Tibial nerve (tissue), 4 donors: ENCODE results near the gene CEBPG. TPM values are rescaled to one million over a fixed set of nuclear protein-coding genes. Genes with fewer than 3 reads are reported as not detected.

Experiments used
- DNase-seq, 2 donors: peaks; one replicate each; pipeline ENCODE4 v3.0.0-alpha.2; 2019; ENCODE audit warnings: low spot score in 2 of 2
- H3K27ac ChIP-seq, 4 donors: fragments of 200-600 bp; sonication (generic) in 3 of 4; one replicate each; pipeline ENCODE4 v1.5.1; 2017 to 2019; ENCODE audit warnings: mild to moderate bottlenecking in 1 of 4
- H3K27me3 ChIP-seq, 2 donors: fragments of 200-600 bp; sonication (generic) in 1 of 2; one replicate each; pipeline versions ENCODE4 v1.5.1 to v1.6.0; 2017 to 2019
- H3K36me3 ChIP-seq, 3 donors: fragments of 200-600 bp; sonication (generic); one replicate each; pipeline ENCODE4 v1.5.1; 2018 to 2019
- H3K4me1 ChIP-seq, 4 donors: fragments of 200-600 bp; sonication (generic) in 3 of 4; one replicate each; pipeline ENCODE4 v1.5.1; 2017 to 2019
- H3K4me3 ChIP-seq, 4 donors: fragments of 200-600 bp; sonication (generic) in 3 of 4; one replicate each; pipeline ENCODE4 v1.5.1; 2017 to 2019; ENCODE audit warnings: mild to moderate bottlenecking in 1 of 4, moderate library complexity in 1 of 4
- H3K9me3 ChIP-seq, 4 donors: fragments of 200-600 bp; sonication (generic) in 3 of 4; one replicate each; pipeline ENCODE4 v1.5.1; 2017 to 2019
- EP300 ChIP-seq, 2 donors: sonication (generic); formaldehyde crosslinking; IDR thresholded peaks; one replicate each; pipeline ENCODE4 v1.6.1; 2017; ENCODE audit warnings: antibody characterized with exemption in 2 of 2, mild to moderate bottlenecking in 1 of 2
- POLR2A ChIP-seq, 2 donors: fragments of 450-650 bp; IDR thresholded peaks; one replicate each; pipeline ENCODE4 v1.6.1; 2017; ENCODE audit warnings: antibody characterized with exemption in 2 of 2, mild to moderate bottlenecking in 2 of 2, moderate library complexity in 2 of 2
- WGBS, 2 donors: methylation state at CpG; one replicate each; pipeline ENCODE4 v1.1.5; 2018; 5-methylcytosine and 5-hydroxymethylcytosine counted together
- total RNA-seq, 4 donors: library from RNA; depleted of rRNA; stranded (reverse); fragments of >200 nt; gene quantifications; one replicate each; pipeline ENCODE4 v1.1.0, GENCODE V29; 2016
- TF ChIP-seq, protein P1 (sequence below), 5 experiments: fragments of 200-600 bp in 3 of 5; fragments of 450-650 bp in 2 of 5; sonication (generic) in 3 of 5; IDR thresholded peaks; one replicate each; pipeline ENCODE4 v1.5.1; 2016 to 2019; ENCODE audit warnings: antibody characterized with exemption in 5 of 5, mild to moderate bottlenecking in 3 of 5, moderate library complexity in 2 of 5

The CEBPG gene
- total RNA-seq, 4 donors from 2014 or later = 15.5 to 18.6 (median 16.7) TPM

- 83 to 86% methylated on average over 6 of the region's 6 CpGs for WGBS, 2 donors
- Histone ChIP-seq H3K27ac (no peak overlapping the region), H3K4me3 (no peak overlapping the region), H3K27me3 (no peaks in the 10 kb centered on the region), H3K36me3 (no peaks in the 10 kb centered on the region), H3K9me3 (no peaks in the 10 kb centered on the region), H3K4me1 (no peaks in the 10 kb centered on the region)
- TF ChIP-seq, protein P1, sequence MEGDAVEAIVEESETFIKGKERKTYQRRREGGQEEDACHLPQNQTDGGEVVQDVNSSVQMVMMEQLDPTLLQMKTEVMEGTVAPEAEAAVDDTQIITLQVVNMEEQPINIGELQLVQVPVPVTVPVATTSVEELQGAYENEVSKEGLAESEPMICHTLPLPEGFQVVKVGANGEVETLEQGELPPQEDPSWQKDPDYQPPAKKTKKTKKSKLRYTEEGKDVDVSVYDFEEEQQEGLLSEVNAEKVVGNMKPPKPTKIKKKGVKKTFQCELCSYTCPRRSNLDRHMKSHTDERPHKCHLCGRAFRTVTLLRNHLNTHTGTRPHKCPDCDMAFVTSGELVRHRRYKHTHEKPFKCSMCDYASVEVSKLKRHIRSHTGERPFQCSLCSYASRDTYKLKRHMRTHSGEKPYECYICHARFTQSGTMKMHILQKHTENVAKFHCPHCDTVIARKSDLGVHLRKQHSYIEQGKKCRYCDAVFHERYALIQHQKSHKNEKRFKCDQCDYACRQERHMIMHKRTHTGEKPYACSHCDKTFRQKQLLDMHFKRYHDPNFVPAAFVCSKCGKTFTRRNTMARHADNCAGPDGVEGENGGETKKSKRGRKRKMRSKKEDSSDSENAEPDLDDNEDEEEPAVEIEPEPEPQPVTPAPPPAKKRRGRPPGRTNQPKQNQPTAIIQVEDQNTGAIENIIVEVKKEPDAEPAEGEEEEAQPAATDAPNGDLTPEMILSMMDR (IDR thresholded peaks at IDR 0.05) = no peak
- no peak for TF ChIP-seq EP300 (IDR thresholded peaks at IDR 0.05)
- TF ChIP-seq POLR2A (IDR thresholded peaks at IDR 0.05) = no peak
- DNase-seq = no peak
These were observed 10.8 kb upstream of the CEBPG start for GRCh38 chr19:33362508-33363228.

DNA sequence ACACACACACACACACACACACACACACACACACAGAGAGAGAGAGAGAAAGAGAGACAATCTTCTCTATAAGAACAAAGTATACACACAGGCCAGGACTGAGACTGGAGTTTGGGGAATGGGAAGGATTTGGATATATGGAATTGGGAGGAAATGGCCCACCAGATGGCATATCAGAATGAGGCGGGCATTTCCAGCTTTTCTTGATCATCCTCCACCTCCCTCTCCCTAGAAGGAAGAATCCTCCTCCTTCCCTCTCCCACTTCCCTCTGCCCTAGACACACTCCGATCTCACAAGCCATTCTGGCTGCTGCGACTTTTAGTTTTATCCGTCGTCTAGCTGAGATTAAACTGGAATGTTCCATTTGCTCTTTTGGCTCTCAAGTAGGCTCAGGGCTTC, 10.0 kb upstream of the CEBPG start:
- WGBS, 2 donors = 85 to 90% methylated on average over 5 of the region's 5 CpGs
- H3K4me3 ChIP-seq = no peak overlapping the region
- no peak overlapping the region for H3K27ac ChIP-seq
- H3K4me1 ChIP-seq = no peaks in the 10 kb centered on the region
- H3K27me3 ChIP-seq = no peaks in the 10 kb centered on the region
- no peak for DNase-seq
- no peaks in the 10 kb centered on the region for H3K36me3 ChIP-seq
- no peaks in the 10 kb centered on the region for H3K9me3 ChIP-seq
- TF ChIP-seq POLR2A (IDR thresholded peaks at IDR 0.05) = no peak
- no peak for TF ChIP-seq EP300 (IDR thresholded peaks at IDR 0.05)
- TF ChIP-seq, protein P1 (IDR thresholded peaks at IDR 0.05) = no peak

GRCh38 chr19:33365691-33366090, 7.8 kb upstream of the CEBPG start:
- Histone ChIP-seq H3K4me3 (no peak overlapping the region), H3K27me3 (no peaks in the 10 kb centered on the region), H3K36me3 (no peaks in the 10 kb centered on the region), H3K9me3 (no peaks in the 10 kb centered on the region), H3K4me1 (no peaks in the 10 kb centered on the region), H3K27ac (no peak overlapping the region)
- TF ChIP-seq POLR2A (IDR thresholded peaks at IDR 0.05) = no peak
- TF ChIP-seq, protein P1 (IDR thresholded peaks at IDR 0.05) = no peak
- no peak for TF ChIP-seq EP300 (IDR thresholded peaks at IDR 0.05)
- no peak for DNase-seq
- WGBS, 2 donors = 83% methylated on average over 7 of the region's 7 CpGs

GRCh38 chr19:33366127-33366526, 7.4 kb upstream of the CEBPG start:
- Histone ChIP-seq H3K4me1 (no peaks in the 10 kb centered on the region), H3K27ac (no peak overlapping the region), H3K36me3 (no peaks in the 10 kb centered on the region), H3K9me3 (no peaks in the 10 kb centered on the region), H3K27me3 (no peaks in the 10 kb centered on the region), H3K4me3 (no peak overlapping the region)
- no peak for TF ChIP-seq EP300 (IDR thresholded peaks at IDR 0.05)
- 83 to 84% methylated on average over 6 of the region's 6 CpGs for WGBS, 2 donors
- DNase-seq = no peak

- no peaks in the 10 kb centered on the region for H3K36me3 ChIP-seq
- DNase-seq = no peak
- WGBS, 2 donors = 78 to 93% methylated on average over 5 of the region's 5 CpGs
- no peaks in the 10 kb centered on the region for H3K4me1 ChIP-seq
- TF ChIP-seq EP300 (IDR thresholded peaks at IDR 0.05) (no peak), POLR2A (IDR thresholded peaks at IDR 0.05) (no peak)
- TF ChIP-seq, protein P1 (IDR thresholded peaks at IDR 0.05) = no peak
- H3K27me3 ChIP-seq = no peaks in the 10 kb centered on the region
- H3K9me3 ChIP-seq = no peaks in the 10 kb centered on the region
- H3K27ac ChIP-seq = no peak overlapping the region
- no peak overlapping the region for H3K4me3 ChIP-seq
These were observed 6.6 kb upstream of the CEBPG start for GRCh38 chr19:33366897-33367296.
